ENCODE results near the gene CNNM4. TPM values are rescaled to one million over a fixed set of nuclear protein-coding genes. Genes with fewer than 3 reads are reported as not detected.

CNNM4 gene
- total RNA-seq, 1 donor from 2014 or later: 2.7 TPM

DNA sequence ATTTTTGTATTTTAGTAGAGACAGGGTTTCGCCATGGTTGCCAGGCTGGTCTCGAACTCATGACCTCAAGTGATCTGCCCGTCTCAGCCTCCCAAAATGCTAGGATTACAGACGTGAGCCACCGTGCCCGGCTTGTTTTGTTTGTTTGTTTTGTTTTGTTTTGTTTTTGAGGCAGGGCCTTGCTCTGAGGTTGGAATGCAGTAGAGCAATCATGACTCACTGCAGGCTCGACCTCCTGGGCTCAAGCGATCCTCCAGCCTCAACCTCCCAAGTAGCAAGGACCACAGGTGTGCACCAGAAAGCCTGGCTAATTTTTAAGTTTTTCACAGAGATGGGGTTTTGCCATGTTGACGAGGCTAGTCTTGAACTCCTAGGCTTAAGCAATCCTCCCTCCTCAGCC lies 8.9 kb upstream of the CNNM4 start:
- Histone ChIP-seq H3K36me3 (no peaks in the 10 kb centered on the region), H3K4me3 (no peak overlapping the region), H3K27me3 (no peaks in the 10 kb centered on the region), H3K4me1 (no peaks in the 10 kb centered on the region), H3K9me3 (no peaks in the 10 kb centered on the region), H3K27ac (no peak overlapping the region)
- intact Hi-C loops (cut with DNase I): no loop called here
- no peak for DNase-seq (ENCODE audit: low spot score in 2 of 2)
- TF ChIP-seq, protein P1, sequence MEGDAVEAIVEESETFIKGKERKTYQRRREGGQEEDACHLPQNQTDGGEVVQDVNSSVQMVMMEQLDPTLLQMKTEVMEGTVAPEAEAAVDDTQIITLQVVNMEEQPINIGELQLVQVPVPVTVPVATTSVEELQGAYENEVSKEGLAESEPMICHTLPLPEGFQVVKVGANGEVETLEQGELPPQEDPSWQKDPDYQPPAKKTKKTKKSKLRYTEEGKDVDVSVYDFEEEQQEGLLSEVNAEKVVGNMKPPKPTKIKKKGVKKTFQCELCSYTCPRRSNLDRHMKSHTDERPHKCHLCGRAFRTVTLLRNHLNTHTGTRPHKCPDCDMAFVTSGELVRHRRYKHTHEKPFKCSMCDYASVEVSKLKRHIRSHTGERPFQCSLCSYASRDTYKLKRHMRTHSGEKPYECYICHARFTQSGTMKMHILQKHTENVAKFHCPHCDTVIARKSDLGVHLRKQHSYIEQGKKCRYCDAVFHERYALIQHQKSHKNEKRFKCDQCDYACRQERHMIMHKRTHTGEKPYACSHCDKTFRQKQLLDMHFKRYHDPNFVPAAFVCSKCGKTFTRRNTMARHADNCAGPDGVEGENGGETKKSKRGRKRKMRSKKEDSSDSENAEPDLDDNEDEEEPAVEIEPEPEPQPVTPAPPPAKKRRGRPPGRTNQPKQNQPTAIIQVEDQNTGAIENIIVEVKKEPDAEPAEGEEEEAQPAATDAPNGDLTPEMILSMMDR (IDR thresholded peaks at IDR 0.05): no peak

DNA sequence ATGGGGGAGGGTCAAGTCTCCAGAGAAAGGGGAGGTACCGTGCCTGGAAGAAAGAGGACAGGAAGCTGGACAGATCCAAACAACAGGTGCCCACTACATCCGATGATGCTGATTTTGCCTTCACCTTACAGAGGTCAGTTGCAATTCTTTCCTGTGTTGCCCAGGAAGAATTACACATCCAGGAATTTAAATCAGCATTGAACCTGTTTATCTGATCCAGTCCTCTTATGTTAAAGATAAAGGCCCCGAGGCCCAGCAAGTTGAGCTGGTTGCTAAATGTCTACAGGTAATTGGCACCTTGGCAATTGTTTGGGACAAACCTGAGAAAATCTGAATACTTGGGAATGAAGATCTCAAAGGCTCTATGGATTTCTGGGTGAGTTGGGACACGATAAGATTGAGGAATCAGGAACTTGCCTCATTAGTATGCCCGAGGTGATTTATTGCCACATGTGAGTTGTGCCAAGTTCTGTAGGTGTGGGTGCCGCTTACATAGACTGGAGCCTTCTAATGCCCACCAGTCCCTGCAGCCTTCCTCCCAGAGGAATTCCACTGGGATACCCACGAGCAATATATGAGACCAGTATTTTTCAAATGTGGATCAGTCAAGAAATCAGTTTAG lies 6.9 kb upstream of the CNNM4 start:
- intact Hi-C loops (cut with DNase I): no loop called here
- H3K27ac ChIP-seq: no peak overlapping the region
- H3K4me1 ChIP-seq: no peaks in the 10 kb centered on the region
- H3K36me3 ChIP-seq: no peaks in the 10 kb centered on the region
- TF ChIP-seq, protein P1 (IDR thresholded peaks at IDR 0.05): no peak
- H3K4me3 ChIP-seq: no peak overlapping the region
- DNase-seq (ENCODE audit: low spot score in 2 of 2): no peak
- no peaks in the 10 kb centered on the region for H3K27me3 ChIP-seq
- H3K9me3 ChIP-seq: no peaks in the 10 kb centered on the region

DNA sequence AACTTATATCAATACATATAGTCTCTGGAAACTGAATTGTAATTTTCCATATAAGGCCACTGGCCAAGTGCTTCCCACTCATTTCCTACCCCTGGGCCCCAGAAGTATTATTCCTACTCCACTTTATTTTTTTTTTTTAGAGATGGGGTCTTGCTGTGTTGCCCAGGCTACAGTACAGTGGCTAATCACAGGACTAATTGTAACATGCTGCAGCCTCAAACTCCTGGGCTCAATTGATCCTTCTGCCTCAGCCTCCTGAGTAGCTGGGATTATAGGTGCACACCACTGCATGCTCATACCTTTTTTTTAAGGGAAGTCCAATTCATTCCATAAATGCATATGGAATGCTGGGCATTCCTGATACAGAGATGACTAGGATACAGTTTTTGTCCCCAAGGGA lies 6.4 kb upstream of the CNNM4 start:
- H3K4me3 ChIP-seq: no peak overlapping the region
- no peaks in the 10 kb centered on the region for H3K9me3 ChIP-seq
- intact Hi-C loops (cut with DNase I): no loop called here
- no peaks in the 10 kb centered on the region for H3K36me3 ChIP-seq
- H3K27me3 ChIP-seq: no peaks in the 10 kb centered on the region
- DNase-seq (ENCODE audit: low spot score in 2 of 2): no peak
- no peak overlapping the region for H3K27ac ChIP-seq
- TF ChIP-seq, protein P1 (IDR thresholded peaks at IDR 0.05): no peak
- no peaks in the 10 kb centered on the region for H3K4me1 ChIP-seq

DNA sequence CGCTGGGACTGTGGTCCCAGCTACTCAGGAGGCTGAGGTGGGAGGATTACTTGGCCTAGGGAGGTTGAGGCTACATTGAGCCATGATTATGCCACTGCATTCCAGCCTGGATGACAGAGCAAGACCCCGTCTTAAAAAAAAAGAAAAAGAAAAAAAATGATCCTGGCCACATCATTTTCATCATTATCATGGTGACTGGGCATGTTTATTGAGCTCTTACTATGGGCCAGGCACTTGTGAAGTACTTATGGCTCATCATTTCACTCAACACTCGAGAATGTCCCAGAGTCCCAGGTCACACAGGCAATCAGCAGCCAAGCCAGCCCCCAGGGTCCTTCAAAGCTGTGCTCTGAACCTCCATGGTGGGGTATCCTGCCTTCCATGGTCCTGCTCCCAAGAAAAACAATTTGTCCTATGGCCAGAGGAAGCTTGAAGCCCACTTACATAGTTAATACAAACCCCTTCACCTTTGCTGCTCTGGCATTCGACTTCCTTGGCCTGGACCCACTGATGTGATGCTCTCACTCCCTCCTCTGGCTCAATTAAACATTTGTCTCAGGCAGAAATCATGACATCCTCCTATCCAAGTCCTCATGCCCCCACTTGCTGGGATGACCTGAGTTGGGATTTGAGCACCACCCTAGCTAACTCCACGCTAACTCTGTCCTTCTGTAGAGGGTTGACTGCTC lies 3.8 kb upstream of the CNNM4 start:
- TF ChIP-seq, protein P1 (IDR thresholded peaks at IDR 0.05): no peak
- H3K36me3 ChIP-seq: no peaks in the 10 kb centered on the region
- intact Hi-C loops (cut with DNase I): no loop called here
- H3K4me1 ChIP-seq: peaks cover under 1 to 4% of the 10 kb centered on the region in 2 donors
- H3K4me3 ChIP-seq: no peak overlapping the region
- no peak for DNase-seq (ENCODE audit: low spot score in 2 of 2)
- H3K27me3 ChIP-seq: no peaks in the 10 kb centered on the region
- no peak overlapping the region for H3K27ac ChIP-seq
- H3K9me3 ChIP-seq: no peaks in the 10 kb centered on the region

DNA sequence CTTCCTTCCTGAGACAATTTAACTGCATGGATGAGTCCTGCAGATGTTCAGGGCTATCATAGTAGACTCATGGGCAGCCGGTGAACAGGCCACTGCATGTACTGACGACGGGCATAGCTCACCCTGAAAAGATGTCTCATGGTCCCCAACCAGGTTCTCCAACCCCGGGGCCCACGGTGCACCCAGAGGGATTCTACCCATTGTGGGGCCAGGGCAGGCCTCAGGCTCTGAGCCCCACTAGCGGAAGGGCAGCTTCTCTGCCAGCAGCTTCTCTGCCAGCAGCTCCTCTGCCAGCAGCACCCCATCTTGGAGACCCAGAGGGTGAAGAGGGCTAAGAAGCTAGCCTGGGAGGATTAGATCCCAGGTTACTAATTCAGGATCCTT lies 3.2 kb upstream of the CNNM4 start:
- intact Hi-C loops (cut with DNase I): no loop called here

More for the DNA sequence above, 3.2 kb upstream of the CNNM4 start:
- Histone ChIP-seq H3K27me3 (no peaks in the 10 kb centered on the region), H3K36me3 (no peaks in the 10 kb centered on the region), H3K9me3 (no peaks in the 10 kb centered on the region), H3K4me1 (peaks cover 5 to 10% of the 10 kb centered on the region in 2 donors), H3K4me3 (no peak overlapping the region), H3K27ac (no peak overlapping the region)
- no peak for DNase-seq (ENCODE audit: low spot score in 2 of 2)
- TF ChIP-seq, protein P1 (IDR thresholded peaks at IDR 0.05): no peak

Data from ascending aorta (tissue), 2 donors.